Stimulated activated naive CD8-positive, alpha-beta T cell treated with anti-CD3 and anti-CD28 coated beads, Interleukin-15, Interleukin-2, amounts not matched to agents 100 ng/mL and 50 ng/mL, for 24 hours (primary cell): Measurements from ENCODE around the gene CEMP1.
"Not testable (repeated sequence)": the region's sequence is repeated elsewhere in the genome, so short reads cannot be mapped to it uniquely, and the experiment has no call there.

Source experiments
- H3K27ac Mint-ChIP-seq: one replicate; pipeline ENCODE4 v1.8.0; 2021; ENCODE audit warnings: mild to moderate bottlenecking, mixed read lengths
- H3K27me3 Mint-ChIP-seq: one replicate; pipeline ENCODE4 v1.8.0; 2021; ENCODE audit warnings: mixed read lengths
- H3K36me3 Mint-ChIP-seq: one replicate; pipeline ENCODE4 v1.8.0; 2021; ENCODE audit warnings: low read depth, mixed read lengths
- H3K4me1 Mint-ChIP-seq: one replicate; pipeline ENCODE4 v1.8.0; 2021; ENCODE audit warnings: low read depth, mixed read lengths
- H3K4me3 Mint-ChIP-seq: one replicate; pipeline ENCODE4 v1.8.0; 2021; ENCODE audit warnings: mild to moderate bottlenecking, mixed read lengths
- H3K9me3 Mint-ChIP-seq: one replicate; pipeline ENCODE4 v1.8.0; 2021; ENCODE audit warnings: mixed read lengths

The CEMP1 gene, protein sequence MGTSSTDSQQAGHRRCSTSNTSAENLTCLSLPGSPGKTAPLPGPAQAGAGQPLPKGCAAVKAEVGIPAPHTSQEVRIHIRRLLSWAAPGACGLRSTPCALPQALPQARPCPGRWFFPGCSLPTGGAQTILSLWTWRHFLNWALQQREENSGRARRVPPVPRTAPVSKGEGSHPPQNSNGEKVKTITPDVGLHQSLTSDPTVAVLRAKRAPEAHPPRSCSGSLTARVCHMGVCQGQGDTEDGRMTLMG

DNA sequence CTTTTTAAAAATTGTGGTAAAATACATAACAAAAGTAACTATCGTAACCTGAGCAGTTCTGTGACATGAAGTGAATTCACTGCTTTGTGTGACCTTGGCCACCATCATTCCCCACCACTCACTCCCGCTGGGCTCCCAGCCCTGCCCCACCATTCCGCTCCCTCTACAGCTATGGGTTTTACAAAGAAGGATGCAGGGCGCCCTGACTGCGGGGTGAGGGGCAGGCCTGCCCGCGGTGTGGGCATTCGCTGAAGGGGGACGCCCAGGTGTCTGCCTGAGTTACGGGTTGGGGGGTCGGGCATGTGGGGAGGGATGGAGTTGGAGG lies at the start of gene CEMP1:
Gene CEMP1, minus strand, starts transcription at position 38 of the 325 bp plus-strand sequence. CDS start 335 bp downstream, outside the sequence.
- peak within 1 kb of the TSS; percentile 97 for H3K27ac Mint-ChIP-seq
- peaks cover 23% of the 10 kb centered on the region for H3K4me1 Mint-ChIP-seq
- H3K36me3 Mint-ChIP-seq: peaks cover 1% of the 10 kb centered on the region
- no peaks in the 10 kb centered on the region for H3K27me3 Mint-ChIP-seq
- H3K4me3 Mint-ChIP-seq: peak within 1 kb of the TSS; percentile 88
- no peaks in the 10 kb centered on the region for H3K9me3 Mint-ChIP-seq

DNA sequence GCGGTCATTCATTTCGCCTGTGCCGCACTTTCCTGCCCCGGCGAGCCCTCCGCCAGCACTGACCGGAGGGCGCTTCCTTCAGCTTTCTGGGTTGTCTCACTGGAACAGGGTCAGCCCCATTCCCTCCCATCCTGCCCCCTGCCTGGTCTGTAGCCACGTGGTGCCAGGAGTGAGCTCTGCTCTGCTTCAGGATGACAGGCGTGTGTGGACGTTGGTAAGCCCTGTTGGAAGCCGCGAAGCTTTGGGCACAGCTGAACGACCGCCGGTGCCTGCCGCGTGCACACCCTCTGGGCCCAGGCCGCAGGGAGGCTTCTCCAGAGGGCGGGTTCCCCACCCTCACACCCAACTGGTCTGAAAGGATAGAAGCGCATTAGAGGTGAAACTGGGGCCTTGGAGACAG lies 49.6 kb upstream of the CEMP1 start:
- H3K27ac Mint-ChIP-seq, H3K9me3 Mint-ChIP-seq, H3K4me1 Mint-ChIP-seq, H3K27me3 Mint-ChIP-seq, H3K36me3 Mint-ChIP-seq, H3K4me3 Mint-ChIP-seq: not testable (repeated sequence)

DNA sequence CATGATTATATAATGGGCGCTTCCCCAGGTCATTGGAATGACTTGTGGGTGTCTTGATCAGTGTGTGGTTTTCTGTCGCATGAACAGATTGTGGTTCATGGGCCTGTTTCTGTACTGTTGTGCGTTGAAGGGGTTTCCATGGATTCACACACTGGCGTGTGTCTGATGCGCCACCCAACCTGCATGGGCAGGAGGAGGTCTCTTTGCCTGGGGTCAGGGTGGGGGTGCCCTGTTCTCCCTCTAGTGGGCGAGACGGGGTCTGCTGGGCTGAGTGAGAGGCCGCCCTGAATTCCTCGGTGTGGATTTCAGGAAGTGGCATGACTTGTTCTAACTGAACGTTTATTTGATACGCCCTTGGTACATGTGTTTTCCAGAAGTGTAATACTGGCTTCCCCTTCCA lies 48.9 kb upstream of the CEMP1 start:
- not testable (repeated sequence) for H3K4me1 Mint-ChIP-seq, H3K36me3 Mint-ChIP-seq, H3K9me3 Mint-ChIP-seq, H3K27me3 Mint-ChIP-seq, H3K27ac Mint-ChIP-seq, H3K4me3 Mint-ChIP-seq

DNA sequence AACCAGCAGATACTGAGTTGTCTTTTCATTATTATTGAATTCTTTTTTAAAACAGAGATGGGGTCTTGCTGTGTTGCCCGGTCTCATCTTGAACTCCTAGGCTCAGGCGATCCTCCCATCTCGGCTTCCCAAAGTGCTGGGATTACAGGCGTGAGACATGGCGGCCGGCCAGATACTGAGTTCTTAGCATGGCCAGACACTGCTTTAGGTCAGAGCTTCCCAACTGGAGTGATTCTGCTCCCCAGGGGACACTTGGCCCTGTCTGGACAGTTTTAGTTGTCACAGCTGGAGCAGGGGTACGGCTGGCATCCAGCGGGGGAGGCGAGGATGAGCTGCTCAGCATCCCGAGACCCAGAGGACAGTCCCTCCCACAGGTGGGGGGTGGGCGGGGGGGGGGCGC lies 47.7 kb upstream of the CEMP1 start:
- not testable (repeated sequence) for H3K4me1 Mint-ChIP-seq, H3K4me3 Mint-ChIP-seq, H3K27me3 Mint-ChIP-seq, H3K27ac Mint-ChIP-seq, H3K36me3 Mint-ChIP-seq, H3K9me3 Mint-ChIP-seq

DNA sequence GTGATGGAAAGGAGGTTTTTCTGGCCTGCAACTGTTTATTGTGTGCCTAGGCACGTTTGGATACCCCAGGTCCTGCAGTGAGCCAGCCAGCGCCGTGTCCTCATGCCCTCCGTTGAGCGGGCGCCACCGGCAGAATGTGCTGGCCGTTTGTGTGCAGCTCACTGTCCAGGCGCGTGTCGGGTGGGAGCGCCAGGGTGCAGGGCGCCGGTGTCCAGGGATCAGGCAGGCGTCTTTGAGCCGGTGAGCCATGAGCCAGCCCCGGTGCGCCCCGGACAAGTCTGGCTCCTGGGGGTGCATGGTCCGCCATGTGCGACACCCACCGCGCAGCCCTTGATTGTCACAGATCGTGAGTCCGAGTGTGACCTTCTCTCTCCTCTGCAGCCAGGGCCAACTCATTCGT lies 45.8 kb upstream of the CEMP1 start:
- not testable (repeated sequence) for H3K4me3 Mint-ChIP-seq, H3K27me3 Mint-ChIP-seq, H3K9me3 Mint-ChIP-seq, H3K4me1 Mint-ChIP-seq, H3K27ac Mint-ChIP-seq, H3K36me3 Mint-ChIP-seq

DNA sequence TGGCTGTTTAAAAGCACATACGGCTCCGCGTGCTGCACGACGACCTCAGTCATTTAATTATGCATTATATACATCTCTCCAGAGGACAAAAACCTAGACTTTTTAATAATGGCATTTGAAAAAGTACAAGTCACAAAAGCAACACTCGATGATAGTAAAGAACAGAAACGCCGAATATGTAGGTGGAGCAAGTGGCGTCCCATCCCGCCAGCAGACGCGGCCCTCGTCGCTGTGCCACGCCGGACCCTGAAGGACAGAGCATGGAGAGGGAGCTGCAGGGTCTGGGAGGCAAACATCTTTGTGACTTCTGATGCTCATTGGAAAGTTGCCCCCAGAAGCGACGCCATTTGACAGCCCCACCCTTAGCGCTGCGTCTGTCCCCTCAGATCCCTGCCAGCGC lies 44.6 kb upstream of the CEMP1 start:
- not testable (repeated sequence) for H3K36me3 Mint-ChIP-seq, H3K9me3 Mint-ChIP-seq, H3K4me3 Mint-ChIP-seq, H3K4me1 Mint-ChIP-seq, H3K27ac Mint-ChIP-seq, H3K27me3 Mint-ChIP-seq

DNA sequence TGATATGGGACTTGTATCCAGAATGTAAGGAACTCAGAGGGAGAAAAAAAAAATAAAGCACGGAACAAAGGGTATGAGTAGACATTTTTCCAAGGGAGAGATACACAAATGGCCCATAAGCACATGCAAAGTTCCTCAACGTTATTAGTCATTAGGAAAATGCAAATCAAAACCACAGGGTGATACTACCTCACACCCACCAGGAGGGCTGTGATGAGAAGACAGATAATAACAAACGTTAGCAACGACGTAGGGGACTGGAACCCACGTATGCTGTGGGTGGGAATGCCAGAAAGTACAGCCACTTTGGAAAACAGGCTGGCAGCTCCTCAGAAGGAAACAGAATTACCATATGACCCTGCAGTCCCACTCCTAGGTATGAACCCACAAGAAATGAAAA lies 41.5 kb upstream of the CEMP1 start:
- not testable (repeated sequence) for H3K4me1 Mint-ChIP-seq, H3K4me3 Mint-ChIP-seq, H3K9me3 Mint-ChIP-seq, H3K36me3 Mint-ChIP-seq, H3K27me3 Mint-ChIP-seq, H3K27ac Mint-ChIP-seq

DNA sequence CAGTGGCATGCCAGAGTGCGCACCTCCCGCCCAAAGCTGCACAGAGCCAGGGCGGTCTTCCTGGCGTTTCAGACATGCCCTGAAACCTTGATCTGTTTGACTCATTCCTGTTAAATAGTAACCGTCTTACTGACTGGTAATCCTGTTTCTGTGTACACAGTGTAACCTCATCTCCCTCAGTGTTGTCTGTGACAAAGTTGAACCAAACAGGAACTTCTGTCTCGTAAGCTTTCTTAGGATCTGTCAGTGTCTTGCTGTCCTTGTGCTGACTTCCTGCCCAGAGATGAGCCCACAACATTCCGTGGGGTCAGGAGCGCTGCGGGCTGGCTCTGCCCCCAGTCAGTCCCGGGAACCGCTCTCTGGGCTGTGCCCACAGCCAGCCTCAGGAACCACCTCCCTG lies 37.4 kb upstream of the CEMP1 start:
- H3K36me3 Mint-ChIP-seq, H3K9me3 Mint-ChIP-seq, H3K27ac Mint-ChIP-seq, H3K27me3 Mint-ChIP-seq, H3K4me3 Mint-ChIP-seq, H3K4me1 Mint-ChIP-seq: not testable (repeated sequence)

DNA sequence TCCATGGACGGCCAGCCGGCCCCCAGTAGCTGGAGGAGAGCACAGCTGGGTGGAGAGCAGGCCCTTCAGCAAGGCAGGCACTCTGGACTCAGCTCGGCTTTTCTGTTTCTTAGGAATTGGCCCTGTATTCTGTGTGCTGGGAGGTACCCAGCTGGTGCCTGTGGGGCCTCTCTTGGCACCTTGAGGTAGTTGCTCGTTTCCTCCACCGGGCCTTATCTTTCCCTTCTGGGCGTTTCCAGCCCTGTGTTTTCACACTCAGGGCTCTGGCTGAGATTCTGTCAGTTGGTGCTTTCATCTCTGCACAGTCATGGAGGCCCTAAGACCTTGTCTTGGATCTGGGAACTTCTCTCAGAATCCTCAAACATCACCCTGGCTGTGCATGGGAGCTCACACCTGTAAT lies 36.3 kb upstream of the CEMP1 start:
- H3K27me3 Mint-ChIP-seq, H3K4me1 Mint-ChIP-seq, H3K4me3 Mint-ChIP-seq, H3K36me3 Mint-ChIP-seq, H3K9me3 Mint-ChIP-seq, H3K27ac Mint-ChIP-seq: not testable (repeated sequence)

DNA sequence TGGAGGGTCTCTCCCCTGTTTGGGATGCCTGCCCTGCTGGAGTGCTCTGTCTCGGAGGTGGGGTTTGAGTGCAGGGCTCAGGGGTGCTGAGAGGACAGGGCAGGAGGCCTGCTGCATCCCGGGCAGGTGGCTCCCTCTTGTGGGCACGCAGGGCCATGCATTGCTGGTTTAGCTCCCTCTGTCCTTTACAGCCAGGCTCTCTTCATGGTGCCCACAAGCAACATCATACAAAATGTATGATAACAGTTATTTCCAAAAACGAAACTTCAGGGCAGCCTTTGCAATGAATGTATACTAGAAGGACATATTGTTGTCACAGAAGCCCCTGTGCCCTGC lies 29.6 kb upstream of the CEMP1 start:
- not testable (repeated sequence) for H3K4me3 Mint-ChIP-seq, H3K4me1 Mint-ChIP-seq, H3K27me3 Mint-ChIP-seq, H3K27ac Mint-ChIP-seq, H3K36me3 Mint-ChIP-seq, H3K9me3 Mint-ChIP-seq

DNA sequence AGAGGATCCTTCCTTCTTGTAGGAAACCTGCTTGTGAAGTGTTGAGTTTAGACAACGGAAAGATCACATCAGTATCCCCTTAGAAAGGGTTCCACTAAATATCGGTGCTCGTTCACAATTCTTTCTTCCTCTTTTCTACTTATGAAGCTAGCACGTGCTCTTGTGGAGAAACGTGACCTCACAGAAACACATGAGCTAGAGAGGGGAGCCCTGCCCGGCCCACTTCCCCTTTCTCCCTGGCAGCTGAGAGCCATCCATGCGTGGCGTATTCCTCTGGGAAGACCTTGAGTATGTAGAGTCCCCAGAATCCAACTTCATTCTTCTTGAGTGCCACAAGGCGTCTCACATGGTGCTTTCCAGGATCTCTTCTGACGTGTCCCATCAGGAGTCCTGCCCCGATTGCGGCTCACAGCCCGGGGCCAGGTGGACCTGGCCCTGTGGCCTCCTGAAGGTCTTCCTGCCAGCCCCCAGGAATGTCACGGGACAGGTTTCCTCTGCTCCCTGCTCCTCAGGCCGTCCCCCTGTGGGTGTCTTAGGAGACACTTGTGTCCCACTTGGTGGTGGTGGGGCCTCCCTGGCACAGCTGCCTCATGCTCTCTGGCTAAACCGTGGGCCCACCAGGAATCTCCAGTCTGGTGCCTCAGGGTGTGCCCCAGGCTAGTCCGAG lies 29.1 kb upstream of the CEMP1 start:
- H3K27ac Mint-ChIP-seq, H3K27me3 Mint-ChIP-seq, H3K4me1 Mint-ChIP-seq, H3K9me3 Mint-ChIP-seq, H3K4me3 Mint-ChIP-seq, H3K36me3 Mint-ChIP-seq: not testable (repeated sequence)

DNA sequence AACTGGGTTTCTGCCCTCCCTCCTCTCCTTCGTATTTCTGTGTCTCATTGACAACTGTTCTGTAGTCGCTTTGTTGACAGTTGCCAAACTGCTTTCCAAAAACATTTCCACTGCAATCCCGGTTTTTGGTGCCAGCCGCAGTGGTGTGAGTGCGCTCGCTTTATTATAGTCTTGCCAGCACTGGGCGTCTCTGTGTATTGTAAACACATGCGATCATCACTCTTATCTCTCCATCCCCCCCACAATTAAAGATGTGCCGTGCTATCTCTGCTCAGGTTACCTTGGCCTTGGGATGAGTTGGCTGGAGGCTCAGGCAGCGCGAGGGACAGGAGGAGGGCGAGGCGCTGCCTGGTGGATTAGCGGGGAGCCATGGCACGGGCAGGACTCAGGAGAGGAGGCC lies 25.9 kb upstream of the CEMP1 start:
- H3K27me3 Mint-ChIP-seq, H3K9me3 Mint-ChIP-seq, H3K36me3 Mint-ChIP-seq, H3K4me1 Mint-ChIP-seq, H3K4me3 Mint-ChIP-seq, H3K27ac Mint-ChIP-seq: not testable (repeated sequence)

DNA sequence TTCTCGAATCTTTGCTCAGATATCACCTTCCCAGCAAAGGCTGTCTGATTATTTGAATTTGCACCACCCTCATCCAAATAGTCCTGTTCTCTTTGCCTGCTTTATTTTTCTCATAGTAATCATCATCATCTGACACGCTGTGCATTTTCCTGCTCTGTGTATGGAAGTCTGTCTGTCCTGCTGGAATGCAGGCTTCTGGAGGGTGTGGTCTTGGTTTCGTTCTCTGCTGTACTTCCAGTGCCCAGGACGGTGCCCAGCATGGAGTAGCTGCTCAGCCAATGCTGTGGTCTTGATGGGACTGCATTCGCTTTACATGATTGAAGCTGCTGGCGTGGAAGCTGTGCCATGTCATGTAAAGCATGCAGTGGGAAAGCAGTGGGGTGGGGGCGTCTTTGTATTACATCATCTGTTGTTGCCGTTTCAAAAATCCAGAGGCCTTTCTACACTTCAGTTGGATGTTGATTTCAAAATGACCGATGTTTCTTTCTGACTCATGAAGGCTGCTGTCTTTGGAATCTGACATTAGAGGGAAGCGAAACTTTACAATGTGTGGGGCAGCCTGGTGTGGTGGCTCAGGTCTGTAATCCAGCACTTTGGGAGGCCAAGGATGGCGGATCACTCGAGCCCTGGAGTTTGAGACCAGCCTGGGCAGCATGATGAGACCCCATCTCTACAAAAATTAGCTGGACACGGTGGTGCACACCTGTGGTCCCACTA lies 23.7 kb upstream of the CEMP1 start:
- H3K4me3 Mint-ChIP-seq, H3K9me3 Mint-ChIP-seq, H3K27me3 Mint-ChIP-seq, H3K27ac Mint-ChIP-seq, H3K36me3 Mint-ChIP-seq, H3K4me1 Mint-ChIP-seq: not testable (repeated sequence)

DNA sequence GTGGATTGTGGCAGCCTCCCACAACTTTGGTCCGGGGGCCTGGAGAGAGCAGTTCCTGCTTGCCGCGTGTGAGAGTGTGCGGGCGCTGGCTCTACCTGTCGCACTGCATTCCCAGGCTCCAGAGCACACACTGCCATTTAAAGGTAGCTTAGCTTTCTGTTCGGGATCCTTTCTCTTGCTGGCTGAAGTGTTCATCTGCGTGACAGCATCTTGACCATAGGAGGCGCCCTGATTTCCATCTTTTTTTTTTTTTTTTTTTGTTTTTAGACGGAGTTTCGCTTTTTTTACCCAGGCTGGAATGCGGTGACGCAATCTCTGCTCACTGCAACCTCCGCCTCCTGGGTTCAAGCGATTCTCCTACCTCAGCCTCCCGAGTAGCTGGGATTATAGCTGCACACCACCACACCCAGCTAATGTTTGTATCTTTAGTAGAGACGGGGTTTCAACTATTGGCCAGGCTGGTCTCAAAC lies 20.2 kb upstream of the CEMP1 start:
- not testable (repeated sequence) for H3K4me3 Mint-ChIP-seq, H3K27me3 Mint-ChIP-seq, H3K4me1 Mint-ChIP-seq, H3K36me3 Mint-ChIP-seq, H3K27ac Mint-ChIP-seq, H3K9me3 Mint-ChIP-seq

DNA sequence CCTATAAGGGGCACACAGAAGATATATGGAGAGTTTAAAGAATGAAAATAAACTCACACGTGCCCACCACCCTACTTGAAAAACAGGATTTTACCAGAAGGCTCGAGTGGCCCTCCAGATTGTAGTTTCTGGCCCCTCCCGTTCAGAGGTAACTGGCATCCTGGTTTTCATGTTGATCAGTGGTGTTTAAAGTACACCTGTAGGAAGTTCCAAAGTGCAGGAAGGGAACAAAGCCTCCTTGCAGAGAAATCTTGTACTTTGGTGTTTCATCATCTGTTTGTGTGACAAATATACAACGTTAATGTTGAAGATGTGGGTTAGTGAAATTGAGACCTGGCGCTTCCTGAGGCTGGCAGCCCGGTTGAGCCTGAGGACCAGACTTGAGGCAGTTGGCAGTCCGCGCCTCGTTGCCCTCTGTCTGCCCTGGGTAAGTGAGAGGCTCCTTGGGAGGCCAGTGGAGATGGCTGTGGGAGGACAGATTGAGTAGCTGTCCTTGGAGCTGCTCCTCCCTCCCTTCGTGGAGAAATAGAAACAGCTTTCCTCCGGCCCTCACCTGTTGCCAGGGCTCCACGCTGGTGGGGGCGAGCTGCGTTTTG lies 19.2 kb upstream of the CEMP1 start:
- not testable (repeated sequence) for H3K4me1 Mint-ChIP-seq, H3K27me3 Mint-ChIP-seq, H3K27ac Mint-ChIP-seq, H3K9me3 Mint-ChIP-seq, H3K36me3 Mint-ChIP-seq, H3K4me3 Mint-ChIP-seq

DNA sequence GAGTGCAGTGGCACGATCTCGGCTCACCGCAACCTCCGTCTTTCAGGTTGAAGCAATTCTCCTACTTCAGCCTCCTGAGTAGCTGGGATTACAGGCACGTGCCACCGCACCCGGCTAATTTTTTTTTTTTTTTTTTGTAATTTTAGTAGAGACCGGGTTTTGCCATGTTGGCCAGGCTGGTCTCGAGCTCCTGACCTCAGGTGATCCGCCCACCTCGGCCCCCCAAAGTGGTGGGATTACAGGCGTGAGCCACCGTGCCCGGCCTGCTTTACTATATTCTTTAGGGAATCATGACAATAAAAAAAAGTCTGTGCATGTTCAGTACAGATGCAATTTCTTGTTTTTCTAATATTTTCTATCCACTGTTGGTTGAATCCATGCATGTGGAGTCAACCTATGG lies 12.6 kb upstream of the CEMP1 start:
- not testable (repeated sequence) for H3K4me3 Mint-ChIP-seq, H3K27ac Mint-ChIP-seq, H3K36me3 Mint-ChIP-seq, H3K27me3 Mint-ChIP-seq, H3K9me3 Mint-ChIP-seq
- H3K4me1 Mint-ChIP-seq: peaks cover 42% of the 10 kb centered on the region
